Measurements from ENCODE around the gene CBX8.

DNA sequence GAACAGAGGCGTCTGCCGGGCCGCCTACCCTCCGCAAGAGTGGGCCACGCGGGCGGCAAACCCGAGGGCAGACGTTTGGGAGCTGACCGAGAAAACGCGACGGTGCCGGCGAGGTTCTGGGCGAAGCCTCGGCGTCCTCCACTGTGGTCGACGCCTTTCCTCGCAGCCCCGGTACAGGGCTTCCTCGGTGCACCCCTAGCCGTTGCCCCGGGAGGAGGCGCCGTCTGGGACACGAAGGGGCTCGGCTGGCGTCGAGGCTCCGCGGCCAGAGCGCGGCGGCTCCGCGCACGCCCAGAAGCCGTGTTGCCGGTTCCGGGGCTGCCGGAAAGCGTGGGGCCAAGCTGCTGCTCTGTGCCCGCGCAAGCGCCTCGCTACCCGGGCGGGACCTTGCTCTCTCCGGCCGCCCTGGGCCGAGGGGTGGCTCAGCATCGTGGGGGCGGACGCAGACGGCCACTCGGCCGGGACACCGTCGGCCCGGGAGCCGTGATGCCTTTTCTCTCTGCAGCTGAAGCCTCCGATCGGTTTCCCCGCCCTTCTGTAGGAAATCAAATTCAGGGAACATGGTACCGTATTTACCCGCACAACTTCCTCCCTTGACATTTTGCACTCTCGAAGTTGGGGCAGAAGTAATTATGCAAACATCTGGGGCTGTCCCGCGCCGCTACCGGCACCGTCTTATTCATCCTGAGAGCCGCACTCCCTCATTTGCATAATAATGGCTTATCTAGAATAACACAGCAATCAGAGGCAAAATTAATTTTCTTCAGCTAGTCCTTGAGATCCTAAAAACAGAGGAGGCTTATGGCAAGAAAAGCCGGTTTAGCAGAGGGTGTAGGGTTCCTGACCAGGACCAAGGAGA lies 7.3 kb upstream of the CBX8 start:
- TF ChIP-seq GATA2 (IDR thresholded peaks at IDR 0.05; ENCODE audit: low read depth, low read length) = no peak
- no peak for TF ChIP-seq GATA3 (IDR thresholded peaks at IDR 0.05; ENCODE audit: low read depth, low read length)

All from SH-SY5Y (cell line).